T-cell (primary cell): Measurements from ENCODE around the gene NOX1. TPM values are rescaled to one million over a fixed set of nuclear protein-coding genes. Genes with fewer than 3 reads are reported as not detected.

ENCODE experiments used
- ATAC-seq, 4 experiments: fragments of 200-7000 bp in 3 of 4; fragments of 150-1000 bp in 1 of 4; cut with Tn5 transposase; replicated peaks in 1 of 4; 1 replicate in 3 of 4; 2 replicates in 1 of 4; pipeline ENCODE4 v1.10.0; 2021; ENCODE audit warnings: moderate library complexity in 3 of 4, mild to moderate bottlenecking in 2 of 4, moderate number of reproducible peaks in 1 of 4
- CTCF ChIA-PET, 2 donors: fragments of 300-600 bp; sonication (Branson Sonifier 250); formaldehyde crosslinking; loops; one replicate each; lab custom pipeline; 2022; ENCODE audit warnings: antibody characterized with exemption in 2 of 2; lab: Charles Lee
- POLR2A ChIA-PET, 2 donors: fragments of 300-600 bp; sonication (Branson Sonifier 250); formaldehyde crosslinking; loops; one replicate each; lab custom pipeline; 2022; ENCODE audit warnings: antibody characterized with exemption in 2 of 2; lab: Charles Lee
- DNase-seq, 35 experiments: peaks; one replicate each; pipeline versions ENCODE4 v3.0.0 to v3.0.0-alpha.2; 2013 to 2023
- H3K27ac ChIP-seq: one replicate; pipeline ENCODE4 v1.5.1; 2013; ENCODE audit warnings: low read length
- H3K27me3 ChIP-seq, 2 experiments: replicated peaks in 1 of 2; 1 replicate in 1 of 2; 2 replicates in 1 of 2; pipeline versions ENCODE4 v1.6.1 to v1.7.0; 2013; ENCODE audit warnings: low read length in 1 of 2, mixed read lengths in 1 of 2; ENCODE audit not compliant: control insufficient read depth in 2 of 2, insufficient read depth in 2 of 2; ENCODE audit errors: extremely low read depth in 1 of 2
- H3K36me3 ChIP-seq, 2 donors: 1 replicate in 1 of 2; 2 replicates in 1 of 2; pipeline versions ENCODE4 v1.6.1 to v1.7.0; 2013; ENCODE audit warnings: low read length in 1 of 2; ENCODE audit not compliant: control insufficient read depth in 2 of 2, insufficient read depth in 1 of 2; ENCODE audit errors: extremely low read depth in 1 of 2
- H3K4me1 ChIP-seq, 2 experiments: 1 replicate in 1 of 2; 2 replicates in 1 of 2; pipeline versions ENCODE4 v1.6.1 to v1.7.0; 2013; ENCODE audit warnings: low read length in 2 of 2, mixed read lengths in 1 of 2; ENCODE audit not compliant: insufficient read depth in 2 of 2, control insufficient read depth in 1 of 2; ENCODE audit errors: extremely low read depth in 1 of 2
- H3K4me3 ChIP-seq, 2 donors: 1 replicate in 1 of 2; 2 replicates in 1 of 2; pipeline versions ENCODE4 v1.5.1 to v1.7.0; 2013; ENCODE audit warnings: mild to moderate bottlenecking in 2 of 2, low read length in 1 of 2, moderate library complexity in 1 of 2; ENCODE audit not compliant: control insufficient read depth in 1 of 2; ENCODE audit errors: extremely low read depth in 1 of 2
- H3K9me3 ChIP-seq: 2 replicates; pipeline ENCODE4 v1.7.0; 2013
- H3K27ac Mint-ChIP-seq, 2 donors: one replicate each; pipeline ENCODE4 v1.8.0; 2020 to 2021; ENCODE audit warnings: mild to moderate bottlenecking in 2 of 2, mixed read lengths in 2 of 2
- H3K27me3 Mint-ChIP-seq, 2 donors: one replicate each; pipeline ENCODE4 v1.8.0; 2021 to 2022; ENCODE audit warnings: mixed read lengths in 2 of 2
- H3K36me3 Mint-ChIP-seq: one replicate; pipeline ENCODE4 v1.8.0; 2021; ENCODE audit warnings: mixed read lengths
- H3K4me1 Mint-ChIP-seq, 3 donors: one replicate each; pipeline ENCODE4 v1.8.0; 2020 to 2022; ENCODE audit warnings: mixed read lengths in 3 of 3, mild to moderate bottlenecking in 1 of 3
- H3K4me3 Mint-ChIP-seq, 3 donors: one replicate each; pipeline ENCODE4 v1.8.0; 2020 to 2022; ENCODE audit warnings: mild to moderate bottlenecking in 3 of 3, mixed read lengths in 3 of 3, moderate library complexity in 3 of 3
- H3K9me3 Mint-ChIP-seq, 3 donors: one replicate each; pipeline ENCODE4 v1.8.0; 2020 to 2022; ENCODE audit warnings: mixed read lengths in 3 of 3
- WGBS: methylation state at CpG from one replicate; pipeline ENCODE4 v1.1.5; 2013; ENCODE audit warnings: missing lambda C conversion rate; ENCODE audit not compliant: insufficient coverage; 5-methylcytosine and 5-hydroxymethylcytosine counted together
- total RNA-seq, 35 experiments: library from RNA in 6 of 35; stranded (reverse) in 6 of 35; fragments of 120-200 nt in 1 of 35; gene quantifications; one replicate each; pipeline versions ENCODE4 v1.2.1 to v1.2.4 and lab custom pipeline; 2013 to 2026

Gene NOX1
- not detected for total RNA-seq
- not detected for total RNA-seq (2013)
- 0 to 0.07 (median 0) reads per million in 29 experiments for total RNA-seq (lab: John Stamatoyannopoulos, UW)

- H3K9me3 ChIP-seq: no peaks in the 10 kb centered on the region
- Mint-ChIP-seq H3K4me1 (no peaks in the 10 kb centered on the region), H3K27ac (no peak within 1 kb of the TSS), H3K27me3 (peaks cover 3 to 28% of the 10 kb centered on the region in 2 donors), H3K36me3 (no peaks in the 10 kb centered on the region), H3K9me3 (no peaks in the 10 kb centered on the region), H3K4me3 (no peak within 1 kb of the TSS)
- ChIA-PET POLR2A (no interaction called here), CTCF (no interaction called here)
- ATAC-seq (no peak), DNase-seq (no peak)
- H3K36me3 ChIP-seq: no peaks in the 10 kb centered on the region
- peaks cover 0 to 3% of the 10 kb centered on the region in 2 experiments for H3K27me3 ChIP-seq
- no peaks in the 10 kb centered on the region for H3K4me1 ChIP-seq
- no CpG with 5 or more reads among the region's 2 CpGs for whole genome bisulfite sequencing
- H3K4me3 ChIP-seq: no peak within 1 kb of the TSS
- H3K27ac ChIP-seq: no peak within 1 kb of the TSS
Measured at GRCh38 chrX:100874325-100874724, at the start of gene NOX1. Gene NOX1 (minus strand): TSS chrX:100874359. CDS start chrX:100874139, 220 bp downstream.

GRCh38 chrX:100915562-100915961 lies 41.4 kb upstream of the NOX1 start:
- no peak for DNase-seq
- Histone ChIP-seq H3K4me1 (no peaks in the 10 kb centered on the region), H3K9me3 (no peaks in the 10 kb centered on the region), H3K27me3 (no peaks in the 10 kb centered on the region), H3K27ac (no peak overlapping the region), H3K4me3 (no peak overlapping the region), H3K36me3 (no peaks in the 10 kb centered on the region)
- POLR2A ChIA-PET: no interaction called here
- H3K4me1 Mint-ChIP-seq: no peaks in the 10 kb centered on the region
- no peak for ATAC-seq
- H3K9me3 Mint-ChIP-seq: no peaks in the 10 kb centered on the region
- WGBS: no CpG with 5 or more reads among the region's 2 CpGs
- H3K27ac Mint-ChIP-seq: no peak overlapping the region
- H3K4me3 Mint-ChIP-seq: no peak overlapping the region
- CTCF ChIA-PET: no interaction called here
- peaks cover 0 to 3% of the 10 kb centered on the region in 2 donors for H3K27me3 Mint-ChIP-seq
- H3K36me3 Mint-ChIP-seq: peaks cover 4% of the 10 kb centered on the region

- H3K36me3 Mint-ChIP-seq: peaks cover 4% of the 10 kb centered on the region
- POLR2A ChIA-PET: no interaction called here
- no peaks in the 10 kb centered on the region for H3K4me1 ChIP-seq
- ATAC-seq (no peak), DNase-seq (no peak)
- H3K36me3 ChIP-seq: no peaks in the 10 kb centered on the region
- no peaks in the 10 kb centered on the region for H3K27me3 ChIP-seq
- CTCF ChIA-PET: interaction anchor here in 1 of 2 donors (0.6 kb wide), 1 partner anchor 46 kb away, joined by 7 read pairs; no protein-coding TSS in a partner anchor
- H3K27me3 Mint-ChIP-seq: peaks cover 0 to 3% of the 10 kb centered on the region in 2 donors
- no peak overlapping the region for H3K4me3 ChIP-seq
- no peak overlapping the region for H3K27ac ChIP-seq
- no peaks in the 10 kb centered on the region for H3K9me3 Mint-ChIP-seq
- H3K4me3 Mint-ChIP-seq: no peak overlapping the region
- H3K4me1 Mint-ChIP-seq: no peaks in the 10 kb centered on the region
- no peak overlapping the region for H3K27ac Mint-ChIP-seq
- WGBS: no CpG with 5 or more reads among the region's 3 CpGs
- H3K9me3 ChIP-seq: no peaks in the 10 kb centered on the region
Measured at GRCh38 chrX:100913111-100913510, 39.0 kb upstream of the NOX1 start.

- Histone ChIP-seq H3K27me3 (no peaks in the 10 kb centered on the region), H3K4me1 (no peaks in the 10 kb centered on the region), H3K9me3 (no peaks in the 10 kb centered on the region), H3K27ac (no peak overlapping the region), H3K4me3 (no peak overlapping the region), H3K36me3 (no peaks in the 10 kb centered on the region)
- ChIA-PET POLR2A (no interaction called here), CTCF (no interaction called here)
- Mint-ChIP-seq H3K9me3 (no peaks in the 10 kb centered on the region), H3K36me3 (peaks cover 4% of the 10 kb centered on the region), H3K4me3 (no peak overlapping the region), H3K27me3 (peaks cover 0 to 3% of the 10 kb centered on the region in 2 donors), H3K4me1 (no peaks in the 10 kb centered on the region), H3K27ac (no peak overlapping the region)
- no peak for DNase-seq
- ATAC-seq: no peak
- no CpG with 5 or more reads among the region's 1 CpG for whole genome bisulfite sequencing
Measured at GRCh38 chrX:100911731-100912130, 37.6 kb upstream of the NOX1 start.

- Mint-ChIP-seq H3K9me3 (no peaks in the 10 kb centered on the region), H3K27ac (no peak overlapping the region), H3K36me3 (no peaks in the 10 kb centered on the region), H3K27me3 (peaks cover 0 to 5% of the 10 kb centered on the region in 2 donors), H3K4me1 (no peaks in the 10 kb centered on the region), H3K4me3 (no peak overlapping the region)
- ATAC-seq (no peak), DNase-seq (no peak)
- Histone ChIP-seq H3K27ac (no peak overlapping the region), H3K4me1 (no peaks in the 10 kb centered on the region), H3K36me3 (no peaks in the 10 kb centered on the region), H3K4me3 (no peak overlapping the region), H3K9me3 (no peaks in the 10 kb centered on the region), H3K27me3 (no peaks in the 10 kb centered on the region)
- ChIA-PET CTCF (no interaction called here), POLR2A (interaction anchor here in 1 of 2 donors (1.0 kb wide), 1 partner anchor 21 kb away, joined by 3 read pairs; no protein-coding TSS in a partner anchor)
Measured at GRCh38 chrX:100905620-100906019, 31.5 kb upstream of the NOX1 start.

- H3K4me1 Mint-ChIP-seq: no peaks in the 10 kb centered on the region
- Histone ChIP-seq H3K4me1 (no peaks in the 10 kb centered on the region), H3K9me3 (no peaks in the 10 kb centered on the region), H3K36me3 (no peaks in the 10 kb centered on the region), H3K4me3 (no peak overlapping the region), H3K27ac (no peak overlapping the region), H3K27me3 (no peaks in the 10 kb centered on the region)
- WGBS: no CpG with 5 or more reads among the region's 2 CpGs
- H3K36me3 Mint-ChIP-seq: no peaks in the 10 kb centered on the region
- CTCF ChIA-PET: no interaction called here
- peaks cover 0 to 5% of the 10 kb centered on the region in 2 donors for H3K27me3 Mint-ChIP-seq
- POLR2A ChIA-PET: no interaction called here
- no peak overlapping the region for H3K27ac Mint-ChIP-seq
- ATAC-seq: no peak
- no peaks in the 10 kb centered on the region for H3K9me3 Mint-ChIP-seq
- no peak overlapping the region for H3K4me3 Mint-ChIP-seq
- no peak for DNase-seq
Measured at GRCh38 chrX:100904433-100904832, 30.3 kb upstream of the NOX1 start.
